HG03139 (cell line): ENCODE results near the gene LASP1NB.

Source experiments
- ATAC-seq: cut with Tn5 transposase; IDR thresholded peaks from one replicate; pipeline ENCODE4 v1.9.1; 2021; ENCODE audit not compliant: unreplicated experiment

LASP1NB gene

GRCh38 chr17:38925263-38925995 lies at the start of gene LASP1NB:
Gene LASP1NB, plus strand, starts transcription at chr17:38925614.
- no peak for ATAC-seq

- no peak for ATAC-seq
Measured at GRCh38 chr17:38877130-38877851, 48.1 kb upstream of the LASP1NB start.

GRCh38 chr17:38879878-38880665 lies 45.3 kb upstream of the LASP1NB start:
- ATAC-seq, result no peak

- no peak for ATAC-seq
Measured at GRCh38 chr17:38881600-38882191, 43.7 kb upstream of the LASP1NB start.

GRCh38 chr17:38882870-38883269 lies 42.5 kb upstream of the LASP1NB start:
- no peak for ATAC-seq

GRCh38 chr17:38883592-38884526 lies 41.6 kb upstream of the LASP1NB start:
- no peak for ATAC-seq

DNA sequence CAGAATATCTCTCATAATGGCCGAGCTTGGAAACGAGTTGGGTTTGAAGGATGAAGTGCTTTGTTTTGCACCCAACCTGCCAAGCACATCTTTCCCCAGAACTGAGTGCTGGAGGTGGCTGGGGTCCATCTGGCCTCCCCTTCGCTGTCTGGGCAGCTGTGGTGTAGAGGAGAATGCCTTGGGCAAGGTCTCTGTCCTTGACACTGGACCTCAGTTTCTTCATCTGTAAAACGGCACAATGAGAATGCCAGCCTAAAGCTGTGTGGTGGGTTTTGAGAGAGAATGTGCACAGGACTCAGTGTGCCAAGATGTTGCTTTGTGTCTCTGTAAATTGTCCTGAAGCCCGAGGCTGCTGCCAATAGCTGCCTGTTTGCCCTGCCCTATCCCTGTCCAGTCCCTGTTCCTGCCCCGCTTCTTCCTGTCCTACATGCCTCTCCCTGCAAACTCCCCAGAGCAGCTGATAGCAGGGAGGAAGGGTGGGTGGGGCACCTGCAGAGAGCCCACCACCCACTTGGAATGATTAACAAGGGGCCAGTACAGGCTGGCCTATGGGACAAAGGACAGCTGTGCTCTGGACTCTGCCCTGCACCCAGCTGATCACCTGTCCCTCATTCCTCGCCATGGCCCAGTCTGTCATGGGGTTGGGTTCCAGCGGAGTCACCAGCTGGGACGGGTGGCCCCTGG lies 40.2 kb upstream of the LASP1NB start:
- ATAC-seq, result no peak

- no peak for ATAC-seq
Measured at GRCh38 chr17:38885728-38886642, 39.4 kb upstream of the LASP1NB start.

GRCh38 chr17:38886643-38887010 lies 38.8 kb upstream of the LASP1NB start:
- ATAC-seq, result no peak

- no peak for ATAC-seq
Measured at GRCh38 chr17:38888842-38889241, 36.6 kb upstream of the LASP1NB start.

- ATAC-seq, result no peak
Measured at GRCh38 chr17:38889745-38890409, 35.5 kb upstream of the LASP1NB start.

- ATAC-seq, result no peak
Measured at GRCh38 chr17:38890410-38890746, 35.0 kb upstream of the LASP1NB start.

DNA sequence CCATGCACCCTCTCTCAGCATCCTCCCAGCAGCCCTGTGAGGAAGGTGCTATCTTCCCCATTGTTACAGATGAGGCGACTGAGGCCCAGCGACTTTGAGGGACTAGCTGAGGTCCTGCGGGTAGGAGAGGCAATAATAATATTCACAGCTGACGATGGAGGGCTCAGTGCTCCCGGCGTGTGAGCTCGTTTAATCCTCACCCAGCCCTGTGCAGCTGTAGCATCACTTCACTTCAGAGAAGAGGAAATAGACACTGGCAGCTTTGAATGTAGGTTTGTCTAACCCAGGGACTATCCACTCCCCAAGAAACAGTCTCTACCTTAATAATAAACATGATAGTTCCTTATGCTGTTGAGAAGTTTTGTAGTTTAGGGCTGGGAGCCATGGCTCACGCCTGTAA lies 34.0 kb upstream of the LASP1NB start:
- no peak for ATAC-seq

- no peak for ATAC-seq
Measured at GRCh38 chr17:38892083-38892482, 33.3 kb upstream of the LASP1NB start.

DNA sequence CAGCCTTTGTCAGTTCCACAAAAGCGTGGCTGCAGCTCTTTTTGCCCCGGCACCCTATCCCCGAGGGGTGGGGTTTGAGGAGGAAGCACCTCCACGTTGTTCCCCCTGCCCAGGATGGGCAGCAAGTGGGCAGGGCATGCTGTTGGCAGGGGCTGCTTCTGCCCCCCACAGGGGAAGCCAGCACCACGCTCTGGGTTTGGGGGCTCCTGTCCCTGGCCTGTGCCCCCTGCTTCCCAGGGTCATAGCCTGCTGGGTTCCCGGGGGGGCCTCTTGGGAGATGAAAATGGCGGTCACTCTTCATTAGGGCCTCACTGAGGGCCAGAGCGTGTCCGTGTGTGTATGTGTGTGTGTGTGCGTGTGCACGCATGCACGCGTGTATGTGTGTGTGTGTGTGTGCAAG lies 32.8 kb upstream of the LASP1NB start:
- ATAC-seq, result no peak

DNA sequence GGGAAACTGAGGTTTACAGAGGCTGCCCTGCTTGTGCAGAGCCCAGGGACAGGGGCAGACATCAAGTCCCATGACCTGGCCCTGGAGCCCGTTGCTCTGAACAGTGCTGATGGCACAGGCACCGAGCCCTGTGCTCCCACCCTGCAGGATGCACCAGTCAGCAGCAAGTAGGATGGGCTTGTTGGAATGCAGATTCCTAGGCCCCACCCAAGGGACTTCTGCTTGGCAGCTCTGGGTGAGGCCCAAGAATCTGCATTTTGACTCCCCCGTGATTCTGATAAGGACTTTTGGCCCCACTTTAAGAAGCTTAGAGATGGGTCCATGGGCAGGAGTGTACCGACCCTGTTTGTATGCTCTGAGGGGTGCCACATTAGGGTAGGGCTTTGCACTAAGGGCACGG lies 32.3 kb upstream of the LASP1NB start:
- no peak for ATAC-seq

- ATAC-seq, result no peak
Measured at GRCh38 chr17:38893607-38894006, 31.8 kb upstream of the LASP1NB start.

DNA sequence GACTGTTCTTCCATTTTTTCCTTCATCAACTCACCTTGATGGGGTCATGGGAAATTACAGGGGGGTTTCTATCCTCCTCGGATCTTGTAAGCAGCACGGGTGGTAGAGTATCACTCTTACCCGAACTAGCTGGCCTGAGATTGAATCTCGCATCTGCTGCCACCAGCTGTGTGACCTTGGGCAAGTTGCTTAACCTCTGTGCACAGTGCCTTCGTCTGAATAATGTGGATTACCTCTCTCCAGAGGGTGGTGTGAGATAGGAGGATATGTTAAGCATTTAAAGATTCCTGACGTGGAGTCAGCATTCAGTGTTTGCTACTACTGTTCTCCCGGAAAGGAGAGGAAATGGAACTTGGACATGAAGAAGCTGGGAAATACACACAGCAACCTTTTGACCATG lies 31.1 kb upstream of the LASP1NB start:
- no peak for ATAC-seq
